PC-3 (cell line): Measurements from ENCODE around the gene TSPAN8. TPM values are rescaled to one million over a fixed set of nuclear protein-coding genes. Genes with fewer than 3 reads are reported as not detected.

Experiments
- ATAC-seq: fragments of 200-7000 bp; cut with Tn5 transposase; 2 replicates; pipeline ENCODE4 v1.9.1; 2020; ENCODE audit warnings: mild to moderate bottlenecking, moderate library complexity
- BruUV-seq: library from RNA; stranded (reverse); fragments of 400-500 nt; replicated peaks from 2 replicates; lab custom pipeline; 2021; lab: Mats Ljungman, UMichigan
- CTCF ChIA-PET: fragments of 300-600 bp; sonication (Branson Sonifier 250); formaldehyde crosslinking; loops from one replicate; lab custom pipeline; 2022; ENCODE audit warnings: antibody characterized with exemption; lab: Charles Lee
- POLR2A ChIA-PET: fragments of 300-600 bp; sonication (Branson Sonifier 250); formaldehyde crosslinking; loops from one replicate; lab custom pipeline; 2022; ENCODE audit warnings: antibody characterized with exemption; ENCODE audit not compliant: unreplicated experiment; lab: Charles Lee
- DNase-seq: peaks from one replicate; pipeline ENCODE4 v3.0.0-alpha.2; 2015
- H2AFZ ChIP-seq: fragments of 300-600 bp; sonication (generic); 2 replicates; pipeline ENCODE4 v1.6.0; 2016; ENCODE audit warnings: antibody characterized with exemption, low read length
- H3F3A ChIP-seq: fragments of 300-600 bp; sonication (generic); one replicate; pipeline ENCODE4 v1.6.0; 2017; ENCODE audit warnings: antibody characterized with exemption, low read length, control low read depth, mild to moderate bottlenecking; ENCODE audit not compliant: unreplicated experiment
- H3K27ac ChIP-seq: fragments of 300-600 bp; sonication (generic); 2 replicates; pipeline ENCODE4 v1.5.1; 2016; ENCODE audit warnings: mild to moderate bottlenecking, low read length
- H3K27me3 ChIP-seq: fragments of 300-600 bp; sonication (generic); 2 replicates; pipeline ENCODE4 v1.6.1; 2016; ENCODE audit warnings: low read length, mixed read lengths
- H3K36me3 ChIP-seq: fragments of 300-600 bp; sonication (generic); 2 replicates; pipeline ENCODE4 v1.6.1; 2016; ENCODE audit warnings: low read depth, mixed run types, low read length, mixed read lengths
- H3K4me1 ChIP-seq: fragments of 300-600 bp; sonication (generic); 2 replicates; pipeline ENCODE4 v1.5.1; 2016; ENCODE audit warnings: low read length; ENCODE audit not compliant: insufficient read depth
- H3K4me2 ChIP-seq: fragments of 300-600 bp; sonication (generic); 2 replicates; pipeline ENCODE4 v1.6.0; 2016; ENCODE audit warnings: low read length
- H3K4me3 ChIP-seq: fragments of 300-600 bp; sonication (generic); 2 replicates; pipeline ENCODE4 v1.5.1; 2016; ENCODE audit warnings: mild to moderate bottlenecking, low read length, mixed read lengths
- H3K79me2 ChIP-seq: fragments of 300-600 bp; sonication (generic); 2 replicates; pipeline ENCODE4 v1.6.1; 2017; ENCODE audit warnings: low read length, mixed read lengths
- H3K9ac ChIP-seq: fragments of 300-600 bp; sonication (generic); 2 replicates; pipeline ENCODE4 v1.6.0; 2016; ENCODE audit warnings: mild to moderate bottlenecking, low read length
- H3K9me2 ChIP-seq: fragments of 300-600 bp; sonication (generic); replicated peaks from 2 replicates; pipeline ENCODE4 v1.6.1; 2016; ENCODE audit warnings: mixed run types, low read length, mixed read lengths
- H3K9me3 ChIP-seq: fragments of 300-600 bp; sonication (generic); 2 replicates; pipeline ENCODE4 v1.6.1; 2016; ENCODE audit warnings: low read length, mixed read lengths
- H4K20me1 ChIP-seq: fragments of 300-600 bp; sonication (generic); 2 replicates; pipeline ENCODE4 v1.6.1; 2016; ENCODE audit warnings: low read length, mixed read lengths
- EZH2 ChIP-seq: fragments of 300-600 bp; sonication (generic); IDR thresholded peaks from one replicate; pipeline ENCODE4 v1.6.1; 2017; ENCODE audit warnings: antibody characterized with exemption, mild to moderate bottlenecking, low read length; ENCODE audit not compliant: unreplicated experiment
- EZH2phosphoT487 ChIP-seq: fragments of 300-600 bp; sonication (generic); IDR thresholded peaks from 2 replicates; pipeline ENCODE4 v1.6.1; 2018; ENCODE audit warnings: mild to moderate bottlenecking, antibody characterized with exemption, low read length, borderline replicate concordance
- intact Hi-C: fragments of 100-400 bp; cut with micrococcal nuclease; formaldehyde crosslinking; loops from 2 replicates; pipeline ENCODE4 v1.9.0; 2023
- total RNA-seq: library from RNA; depleted of rRNA; stranded (reverse); fragments of >200 nt; gene quantifications from 2 replicates; pipeline ENCODE4 v1.2.3, GENCODE V29; 2014
- TF ChIP-seq, protein P1 (sequence below): fragments of 300-600 bp; sonication (generic); conservative IDR thresholded peaks from 2 replicates; pipeline ENCODE4 v1.5.1; 2017; ENCODE audit warnings: antibody characterized with exemption, low read depth, mild to moderate bottlenecking, low read length

The TSPAN8 gene
- total RNA-seq, 1 experiment from 2014 or later: 1.3 TPM

DNA sequence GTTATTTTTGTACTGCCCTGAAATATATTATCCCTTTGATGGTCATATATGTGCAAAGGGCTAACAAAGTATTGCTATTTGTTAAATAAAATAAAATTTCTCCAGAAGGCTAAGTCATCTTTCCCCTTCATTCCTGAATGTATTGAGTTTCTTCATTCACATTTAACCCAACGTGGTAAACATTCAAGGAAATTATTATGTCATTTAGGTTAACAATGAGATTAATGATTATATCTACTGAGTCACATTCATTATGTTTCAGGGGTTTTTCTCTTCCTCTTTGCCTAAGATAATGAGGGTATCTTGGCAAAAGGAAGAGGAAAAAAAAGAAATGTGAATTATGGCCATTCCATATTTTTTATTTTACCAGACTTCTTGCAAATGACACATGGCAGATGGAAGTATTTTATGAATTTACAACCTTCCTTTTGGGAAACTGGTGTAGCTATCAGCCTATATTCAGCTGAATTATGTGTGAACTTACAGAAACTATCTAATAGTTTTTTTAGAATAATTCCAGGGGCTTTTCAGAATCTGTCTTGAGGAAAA lies 27.2 kb downstream of the TSPAN8 start:
- DNase-seq (no peak), ATAC-seq (no peak)
- Histone ChIP-seq H3K27me3 (no peaks in the 10 kb centered on the region), H3K4me1 (peaks cover 3% of the 10 kb centered on the region), H3K9me2 (no peaks in the 10 kb centered on the region), H3K4me2 (no peak overlapping the region), H2AFZ (no peak overlapping the region), H3K27ac (no peak overlapping the region), H3K36me3 (no peaks in the 10 kb centered on the region), H4K20me1 (no peaks in the 10 kb centered on the region), H3K9ac (no peak overlapping the region), H3K79me2 (no peaks in the 10 kb centered on the region), H3K4me3 (no peak overlapping the region), H3K9me3 (no peaks in the 10 kb centered on the region), H3F3A (no peaks in the 10 kb centered on the region)
- intact Hi-C loops: no loop called here
- no TSS peak for BruUV-seq
- ChIA-PET CTCF (no interaction called here), POLR2A (no interaction called here)
- TF ChIP-seq EZH2 (no peak), EZH2phosphoT487 (no peak)
- TF ChIP-seq, protein P1, sequence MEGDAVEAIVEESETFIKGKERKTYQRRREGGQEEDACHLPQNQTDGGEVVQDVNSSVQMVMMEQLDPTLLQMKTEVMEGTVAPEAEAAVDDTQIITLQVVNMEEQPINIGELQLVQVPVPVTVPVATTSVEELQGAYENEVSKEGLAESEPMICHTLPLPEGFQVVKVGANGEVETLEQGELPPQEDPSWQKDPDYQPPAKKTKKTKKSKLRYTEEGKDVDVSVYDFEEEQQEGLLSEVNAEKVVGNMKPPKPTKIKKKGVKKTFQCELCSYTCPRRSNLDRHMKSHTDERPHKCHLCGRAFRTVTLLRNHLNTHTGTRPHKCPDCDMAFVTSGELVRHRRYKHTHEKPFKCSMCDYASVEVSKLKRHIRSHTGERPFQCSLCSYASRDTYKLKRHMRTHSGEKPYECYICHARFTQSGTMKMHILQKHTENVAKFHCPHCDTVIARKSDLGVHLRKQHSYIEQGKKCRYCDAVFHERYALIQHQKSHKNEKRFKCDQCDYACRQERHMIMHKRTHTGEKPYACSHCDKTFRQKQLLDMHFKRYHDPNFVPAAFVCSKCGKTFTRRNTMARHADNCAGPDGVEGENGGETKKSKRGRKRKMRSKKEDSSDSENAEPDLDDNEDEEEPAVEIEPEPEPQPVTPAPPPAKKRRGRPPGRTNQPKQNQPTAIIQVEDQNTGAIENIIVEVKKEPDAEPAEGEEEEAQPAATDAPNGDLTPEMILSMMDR: no peak

GRCh38 chr12:71129364-71129763 lies 28.4 kb downstream of the TSPAN8 start:
- no TSS peak for BruUV-seq
- Histone ChIP-seq H3K4me1 (no peaks in the 10 kb centered on the region), H2AFZ (no peak overlapping the region), H3K79me2 (no peaks in the 10 kb centered on the region), H3K27me3 (no peaks in the 10 kb centered on the region), H3K36me3 (no peaks in the 10 kb centered on the region), H3F3A (no peaks in the 10 kb centered on the region), H3K9ac (no peak overlapping the region), H3K4me2 (no peak overlapping the region), H3K27ac (no peak overlapping the region), H3K9me3 (no peaks in the 10 kb centered on the region), H4K20me1 (no peaks in the 10 kb centered on the region), H3K4me3 (no peak overlapping the region), H3K9me2 (no peaks in the 10 kb centered on the region)
- TF ChIP-seq EZH2phosphoT487: no peak
- TF ChIP-seq, protein P1: no peak
- TF ChIP-seq EZH2: no peak
- intact Hi-C loops: no loop called here
- CTCF ChIA-PET: no interaction called here
- ATAC-seq: no peak
- DNase-seq: no peak
- POLR2A ChIA-PET: no interaction called here

DNA sequence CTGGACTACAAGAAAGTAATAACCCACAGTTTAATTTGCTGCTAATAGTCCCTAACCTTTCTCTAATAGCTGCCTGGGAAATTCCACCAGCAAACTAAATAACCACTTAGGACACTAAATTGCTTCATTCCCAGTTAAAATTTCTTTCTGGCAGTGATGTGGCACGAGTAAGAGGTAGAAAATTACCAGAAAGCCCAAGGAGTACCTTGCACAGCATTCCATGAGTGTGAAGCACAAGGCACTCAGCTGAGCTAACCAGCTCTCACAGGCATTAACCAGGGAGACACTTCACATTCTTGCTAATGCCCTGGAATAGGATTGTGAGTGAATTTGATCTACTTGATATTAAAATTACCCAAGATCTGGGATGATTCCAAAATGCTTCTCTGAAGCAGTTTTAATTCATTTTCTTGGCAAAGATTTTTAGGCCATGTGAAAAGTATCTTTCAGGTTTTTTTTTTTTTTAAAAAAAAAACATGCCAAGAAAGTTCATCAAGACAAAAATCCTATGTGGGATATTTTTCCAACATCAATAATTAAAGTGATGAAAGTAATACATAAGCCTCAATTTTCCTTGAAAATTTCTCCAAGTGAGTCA lies 29.5 kb downstream of the TSPAN8 start:
- Histone ChIP-seq H3K4me1 (no peaks in the 10 kb centered on the region), H3K9me3 (no peaks in the 10 kb centered on the region), H3K36me3 (no peaks in the 10 kb centered on the region), H3K4me2 (no peak overlapping the region), H3K9me2 (no peaks in the 10 kb centered on the region), H4K20me1 (no peaks in the 10 kb centered on the region), H3K79me2 (no peaks in the 10 kb centered on the region), H2AFZ (no peak overlapping the region), H3F3A (no peaks in the 10 kb centered on the region), H3K4me3 (no peak overlapping the region), H3K27me3 (no peaks in the 10 kb centered on the region), H3K9ac (no peak overlapping the region), H3K27ac (no peak overlapping the region)
- intact Hi-C loops: no loop called here
- TF ChIP-seq EZH2phosphoT487: no peak
- no peak for TF ChIP-seq EZH2
- TF ChIP-seq, protein P1: no peak
- DNase-seq (no peak), ATAC-seq (no peak)
- ChIA-PET POLR2A (no interaction called here), CTCF (no interaction called here)
- BruUV-seq: no TSS peak
